HG03442 (cell line): ENCODE data around the gene AGO3.
"Not testable (repeated sequence)": the region's sequence is repeated elsewhere in the genome, so short reads cannot be mapped to it uniquely, and the experiment has no call there.

Source experiments
- ATAC-seq: cut with Tn5 transposase; IDR thresholded peaks from one replicate; pipeline ENCODE4 v1.9.1; 2021; ENCODE audit warnings: mild to moderate bottlenecking, moderate library complexity; ENCODE audit not compliant: unreplicated experiment

Gene AGO3

DNA sequence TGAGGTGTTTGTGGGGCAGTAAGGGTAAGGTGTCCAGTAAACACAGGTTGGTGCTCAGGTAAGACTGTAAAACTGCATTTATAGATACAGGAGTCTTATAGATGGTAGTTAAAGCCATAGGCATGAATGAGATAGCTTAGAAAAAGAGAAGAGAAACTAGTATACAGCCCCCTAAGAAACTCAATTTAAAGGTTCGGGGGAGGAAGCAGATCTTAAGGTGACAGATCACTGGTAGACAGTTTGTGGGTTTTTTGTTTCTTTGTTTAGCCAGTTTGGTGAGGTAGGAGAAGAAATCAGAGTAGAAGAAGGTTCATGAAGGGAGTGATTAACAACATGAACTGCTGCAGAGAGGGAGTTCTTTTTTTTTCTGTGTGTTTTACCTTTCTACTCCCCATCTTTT, 6.1 kb upstream of the AGO3 start:
- no peak for ATAC-seq

DNA sequence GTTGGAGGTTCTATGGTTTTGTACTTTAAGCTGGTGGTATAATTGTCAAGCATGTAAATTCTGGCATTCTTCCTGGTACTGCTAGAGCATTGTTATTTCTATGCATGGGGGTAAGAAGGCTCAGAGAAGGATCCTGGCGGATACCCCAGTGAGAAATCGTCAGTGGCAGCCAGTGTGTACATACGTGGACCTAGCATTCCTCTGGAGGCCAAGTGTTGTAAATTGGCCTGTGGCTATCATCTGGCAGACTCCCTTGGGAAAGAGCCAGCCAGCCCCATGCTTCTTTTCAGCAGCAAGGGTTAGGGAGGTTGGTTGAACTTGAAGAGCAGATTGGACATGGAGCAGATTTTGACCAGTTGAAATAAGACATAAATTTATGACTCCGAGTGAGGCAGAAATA, 5.2 kb upstream of the AGO3 start:
- no peak for ATAC-seq

DNA sequence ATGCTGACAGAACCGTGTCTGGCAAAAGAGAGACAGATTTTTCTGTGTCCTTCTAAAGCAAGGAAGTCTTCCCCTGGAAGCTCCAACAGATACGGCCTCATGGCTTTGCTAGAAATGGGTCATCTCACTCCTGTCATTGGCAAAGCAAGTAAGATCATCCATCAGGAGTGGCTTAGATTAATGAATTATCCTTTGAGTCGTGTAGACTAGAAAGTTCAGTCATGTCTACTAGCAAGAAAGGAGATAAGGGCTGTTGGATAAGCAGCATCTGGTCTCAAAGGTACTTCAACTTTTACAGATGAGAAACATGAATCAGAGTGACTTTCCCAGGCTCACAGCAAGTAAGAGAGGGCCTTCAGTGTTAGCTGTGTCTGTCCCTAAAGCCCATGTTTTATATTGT, 3.4 kb upstream of the AGO3 start:
- no peak for ATAC-seq

DNA sequence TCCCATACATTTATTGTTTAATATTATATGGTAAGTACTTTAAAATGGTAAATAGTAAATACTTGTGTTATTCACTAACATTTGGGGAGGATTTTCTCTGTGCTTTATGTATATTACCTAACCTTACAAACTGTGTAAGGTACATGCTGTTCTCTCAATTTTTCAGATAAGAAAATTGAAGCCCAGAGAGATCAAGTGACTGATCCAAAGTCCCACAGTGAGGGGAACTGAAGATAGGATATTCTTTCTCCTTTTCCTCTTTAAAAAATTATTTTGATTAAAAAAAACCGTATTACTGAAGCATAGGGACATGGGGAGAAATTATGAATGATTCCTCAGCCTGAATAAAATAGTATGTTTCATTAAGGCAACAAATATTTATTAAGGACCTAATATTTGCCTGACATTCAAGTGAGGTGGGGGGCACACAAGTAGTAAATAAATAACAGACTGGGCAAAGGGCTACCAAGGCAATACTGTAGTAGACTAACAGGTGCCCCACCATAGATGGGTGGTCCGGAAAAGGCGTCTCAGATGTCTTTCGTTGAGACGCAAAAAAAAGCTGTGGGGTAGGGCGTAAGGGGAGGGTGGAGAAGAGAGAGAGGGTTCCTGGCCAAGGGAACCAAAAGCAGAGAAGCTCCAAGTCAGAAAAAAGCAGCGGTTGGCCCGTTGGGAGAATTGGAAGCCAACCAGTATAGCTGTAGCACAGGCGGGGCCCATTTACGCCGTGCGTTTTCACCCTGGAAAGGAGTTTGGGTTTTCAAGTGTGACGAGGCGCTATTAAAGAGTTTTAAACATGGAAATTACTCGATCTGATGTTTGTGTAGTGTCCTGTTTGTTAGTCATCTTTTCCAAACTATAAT, 944 bp upstream of the AGO3 start:
- no peak for ATAC-seq

DNA sequence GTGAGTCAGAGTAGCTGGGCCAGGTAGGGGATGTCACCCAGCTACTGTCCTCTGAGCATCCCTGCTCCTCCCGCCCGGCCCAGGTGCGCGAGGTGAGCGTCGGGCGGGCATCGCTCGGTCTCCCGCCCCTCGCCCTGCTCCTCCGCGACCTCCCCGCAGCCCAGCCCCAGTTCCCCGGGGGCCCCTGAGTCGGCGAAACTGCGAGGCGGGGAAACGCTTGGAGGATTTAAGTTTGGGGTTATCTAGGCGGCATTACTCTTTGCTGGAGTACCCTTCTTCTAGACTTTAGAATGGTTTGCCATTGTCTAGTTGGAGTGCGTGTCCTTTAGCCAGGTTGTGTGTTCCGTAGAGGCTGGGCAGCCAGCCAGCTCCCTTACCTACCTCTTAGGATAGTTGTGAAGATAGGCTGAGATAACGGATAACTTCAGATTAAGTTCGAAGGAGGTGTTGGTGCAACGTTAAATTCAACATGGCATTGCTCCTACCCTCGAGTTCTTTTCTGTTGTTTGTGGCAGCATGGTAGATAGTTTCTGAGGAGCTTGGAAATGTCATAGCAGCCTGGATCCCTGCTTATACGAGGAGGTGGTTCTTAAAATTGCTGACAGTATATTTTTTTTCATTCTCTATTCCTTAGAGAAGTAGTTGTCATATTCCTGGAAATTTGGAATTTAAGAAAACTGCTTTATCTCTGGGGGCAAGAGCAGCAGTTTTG, 697 bp downstream of the AGO3 start:
- ATAC-seq, result peak; percentile 2

DNA sequence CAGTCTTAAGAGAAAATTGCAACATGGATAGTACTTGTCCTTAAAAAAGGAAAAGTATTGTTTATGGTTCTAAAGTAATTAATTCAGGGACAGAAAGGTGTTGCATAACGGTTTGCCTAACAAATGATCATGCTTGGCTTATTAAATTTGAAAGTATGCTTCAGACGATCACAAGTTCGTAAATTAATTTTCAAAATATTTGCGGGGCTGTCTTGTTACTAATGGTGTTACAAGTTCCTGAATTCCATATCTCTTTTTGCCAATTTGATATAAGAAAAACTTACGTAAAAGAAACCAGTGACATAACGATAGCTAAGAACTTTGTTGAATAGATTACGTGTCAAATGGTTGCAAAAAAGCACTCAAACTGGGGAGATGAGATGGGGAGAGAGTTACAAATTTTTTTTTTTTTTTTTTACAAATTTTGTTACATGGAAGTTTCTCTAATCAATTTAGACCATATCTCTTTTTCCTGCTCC, 1.3 kb downstream of the AGO3 start:
- ATAC-seq, result no peak

DNA sequence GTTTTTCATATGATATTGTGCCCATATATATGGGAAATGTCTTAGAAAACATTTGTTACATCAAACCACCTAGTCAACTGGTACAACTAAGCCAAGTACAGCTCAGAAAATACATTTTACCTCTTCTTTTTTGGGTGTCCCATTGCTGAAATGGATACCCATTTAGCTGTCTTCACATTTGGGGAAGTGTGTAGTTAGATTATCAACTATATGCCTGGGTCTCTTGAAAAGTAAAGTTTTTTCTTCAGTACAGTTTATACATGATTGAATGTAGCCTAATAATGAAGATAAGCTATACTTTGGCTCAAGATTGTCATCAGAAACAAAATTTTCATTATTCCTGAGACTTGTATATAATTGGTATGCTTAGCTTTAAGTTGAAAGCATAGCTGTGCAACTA, 2.0 kb downstream of the AGO3 start:
- no peak for ATAC-seq

DNA sequence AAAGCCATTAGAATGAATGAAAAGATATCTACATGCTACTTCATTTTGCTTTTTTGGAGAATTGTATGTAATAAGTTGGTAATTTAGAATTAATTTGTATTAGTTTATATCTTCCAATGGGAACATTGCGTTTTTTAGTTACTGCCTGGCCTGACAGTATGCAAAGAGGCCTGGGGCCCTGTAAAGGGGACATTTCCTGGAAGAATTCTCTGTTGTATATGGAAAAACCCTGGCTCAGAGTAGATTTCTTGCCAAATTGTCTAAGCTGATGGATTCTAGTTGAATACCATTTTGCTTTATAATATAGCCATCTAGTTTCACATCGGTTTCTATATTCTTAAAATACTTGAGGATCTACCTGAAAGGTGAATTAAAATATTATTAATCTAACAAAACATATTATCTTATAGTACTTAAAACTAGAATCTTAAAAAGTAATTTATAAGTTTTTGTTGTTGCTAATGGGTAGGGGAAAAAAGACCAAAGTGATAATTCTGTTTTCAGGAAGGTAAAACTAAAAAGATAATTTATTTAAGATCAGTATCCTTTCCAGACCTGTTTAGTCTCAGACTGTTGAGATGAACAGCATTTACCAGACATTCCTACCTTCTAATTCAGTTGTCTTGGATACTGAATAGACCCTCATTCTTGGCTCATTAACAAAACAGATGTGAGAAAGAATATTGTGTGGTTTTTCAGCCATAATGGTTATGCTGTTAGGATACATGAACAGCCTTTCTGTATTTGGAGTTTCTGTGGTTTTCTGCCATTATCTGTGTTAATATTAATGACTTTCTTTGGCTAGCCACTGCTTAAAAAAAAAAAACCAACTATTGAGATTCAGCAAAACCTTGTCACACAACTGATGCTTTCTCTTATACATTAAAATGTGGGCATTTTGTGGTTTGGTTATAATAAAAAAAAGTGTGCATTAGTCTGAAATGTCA, 4.8 kb downstream of the AGO3 start:
- no peak for ATAC-seq

DNA sequence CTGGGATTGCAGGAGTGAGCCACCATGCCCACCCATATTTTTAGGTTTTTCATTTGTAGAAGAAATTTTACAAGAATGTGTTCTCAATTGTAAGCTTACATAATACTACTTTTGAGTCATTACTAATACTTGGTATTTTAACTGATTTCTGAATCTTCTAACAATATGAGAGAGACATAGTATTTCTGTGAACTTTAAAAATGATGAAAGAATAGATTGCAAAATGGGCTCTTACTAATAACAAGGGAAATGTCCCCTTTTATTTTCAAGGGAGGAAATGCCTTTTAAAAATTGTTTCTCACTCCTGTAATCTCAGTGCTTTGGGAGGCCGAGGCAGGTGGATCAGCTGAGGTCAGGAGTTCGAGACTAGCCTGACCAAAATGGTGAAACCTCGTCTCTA, 5.9 kb downstream of the AGO3 start:
- no peak for ATAC-seq

DNA sequence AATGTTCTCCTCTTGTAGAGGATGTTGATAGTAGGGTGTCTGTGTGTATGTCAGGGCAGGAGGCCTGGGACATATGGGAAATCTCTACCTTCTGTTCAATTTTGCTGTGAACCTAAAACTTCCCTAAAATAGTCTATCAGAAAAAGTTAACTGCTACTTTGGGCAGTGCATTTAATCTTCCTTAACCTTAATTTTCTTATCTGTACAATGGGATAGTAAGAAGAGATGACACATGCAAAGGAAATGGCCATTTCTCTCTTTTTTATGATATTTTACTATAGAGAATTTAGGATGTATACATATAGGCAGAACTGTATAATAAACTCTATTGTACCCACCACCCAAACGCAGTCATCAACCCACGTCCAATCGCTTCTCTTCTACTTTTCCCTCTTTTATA, 8.6 kb downstream of the AGO3 start:
- no peak for ATAC-seq

DNA sequence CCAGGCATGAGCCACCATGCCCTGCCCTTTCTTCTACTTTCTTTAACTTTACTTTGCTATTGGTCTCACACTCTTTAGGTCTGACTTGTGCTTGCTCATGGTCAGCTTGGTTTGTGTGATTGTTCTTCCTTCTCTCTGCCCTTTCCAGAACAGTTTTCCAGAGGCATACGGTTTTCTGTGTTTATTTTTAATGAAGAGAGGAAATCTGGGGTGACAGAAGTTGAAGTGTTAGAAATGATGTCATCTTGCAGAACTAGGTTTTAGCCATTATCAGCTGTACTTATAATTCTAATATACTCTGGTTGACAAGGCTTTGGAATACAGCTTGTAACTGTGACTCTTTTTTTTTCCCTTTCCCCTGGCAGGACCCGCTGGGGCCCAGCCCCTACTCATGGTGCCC, 14.4 kb downstream of the AGO3 start:
- ATAC-seq, result no peak

DNA sequence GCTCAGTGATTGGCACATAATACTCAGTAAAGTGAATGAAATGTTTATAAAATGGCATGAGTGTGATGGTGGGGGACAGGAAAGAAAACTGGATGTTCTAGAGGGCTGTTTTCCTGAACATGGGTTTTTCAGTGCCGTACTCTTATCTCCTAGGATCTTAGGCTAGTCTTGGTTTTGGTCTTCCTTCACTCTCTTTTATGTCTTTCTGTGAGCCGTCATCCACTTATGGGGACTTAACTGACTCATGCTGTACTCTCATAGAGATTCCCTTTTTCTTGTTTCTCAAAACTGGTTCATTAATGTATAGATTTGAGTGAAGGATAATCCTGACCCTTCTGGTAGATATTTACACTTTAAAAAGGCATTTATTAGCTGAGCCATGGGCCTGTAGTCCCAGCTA, 16.6 kb downstream of the AGO3 start:
- ATAC-seq, result no peak

DNA sequence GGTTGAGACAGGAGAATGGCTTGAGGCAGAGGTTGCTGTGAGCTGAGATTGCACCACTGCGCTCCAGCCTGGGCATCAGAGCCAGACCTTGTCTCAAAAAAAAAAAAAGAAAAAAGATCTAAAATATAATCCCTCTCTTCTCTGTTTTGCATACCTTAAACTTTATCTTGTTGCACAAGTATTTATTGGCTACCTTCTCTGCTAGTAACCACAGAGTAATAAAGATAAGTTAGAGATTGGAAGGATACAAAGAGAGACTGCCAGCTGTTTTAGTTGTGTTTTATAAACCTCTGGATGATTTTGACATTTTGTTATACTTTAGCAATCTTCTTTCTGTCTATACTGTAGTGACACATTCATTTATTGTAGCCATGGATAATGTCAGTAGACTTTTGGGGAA, 27.7 kb downstream of the AGO3 start:
- no peak for ATAC-seq

DNA sequence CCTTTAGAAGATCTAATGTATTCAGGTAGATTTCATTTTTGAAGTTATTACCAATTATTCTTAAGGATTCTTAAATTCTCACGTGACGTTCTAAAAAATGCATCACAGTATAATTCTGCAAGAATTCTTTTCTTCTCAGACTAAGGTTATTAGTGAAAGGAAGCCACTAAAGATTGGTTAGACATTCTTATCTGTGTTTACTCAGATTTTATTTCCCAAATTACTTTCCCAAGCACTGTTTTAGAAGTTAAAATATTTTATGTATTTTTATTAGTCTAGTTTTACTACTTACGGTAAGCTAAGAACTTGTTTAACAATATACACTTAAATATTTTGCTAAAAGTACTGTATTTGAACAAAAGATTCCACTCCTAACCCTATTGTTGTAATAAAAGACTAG, 28.4 kb downstream of the AGO3 start:
- no peak for ATAC-seq

DNA sequence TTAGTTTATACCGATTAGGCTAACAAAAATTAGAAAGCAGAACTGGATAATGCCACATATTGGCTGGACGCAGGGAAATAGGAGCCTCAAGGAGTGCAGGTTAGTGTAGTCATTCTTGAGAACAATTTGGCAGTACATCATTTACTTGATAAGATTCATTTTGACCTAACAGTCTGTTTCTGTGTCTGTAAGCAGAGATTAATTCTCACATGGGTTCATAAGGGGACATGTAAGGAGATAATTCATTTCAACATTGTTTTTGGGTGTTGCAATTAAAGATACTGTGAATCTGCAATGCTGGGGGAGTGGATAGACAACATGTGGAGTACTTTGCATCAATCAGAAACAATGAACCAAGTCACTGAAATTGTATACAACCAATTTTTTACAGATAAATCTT, 32.0 kb downstream of the AGO3 start:
- no peak for ATAC-seq

DNA sequence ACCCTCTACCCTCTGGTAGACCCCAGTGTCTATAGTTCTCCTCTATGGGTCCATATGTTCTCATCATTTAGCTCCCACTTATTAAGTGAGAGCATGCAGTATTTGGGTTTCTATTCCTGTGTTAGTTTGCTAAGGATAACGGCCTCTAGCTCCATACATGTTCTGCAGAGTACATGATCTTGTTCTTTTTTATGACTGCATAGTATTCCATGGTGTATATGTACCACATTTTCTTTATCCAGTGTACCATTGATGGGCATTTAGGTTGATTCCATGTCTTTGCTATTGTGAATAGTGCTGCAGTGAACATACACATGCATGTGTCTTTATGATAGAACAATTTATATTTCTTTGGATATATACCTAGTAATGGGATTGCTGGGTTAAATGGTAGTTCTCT, 33.4 kb downstream of the AGO3 start:
- ATAC-seq, result not testable (repeated sequence)

DNA sequence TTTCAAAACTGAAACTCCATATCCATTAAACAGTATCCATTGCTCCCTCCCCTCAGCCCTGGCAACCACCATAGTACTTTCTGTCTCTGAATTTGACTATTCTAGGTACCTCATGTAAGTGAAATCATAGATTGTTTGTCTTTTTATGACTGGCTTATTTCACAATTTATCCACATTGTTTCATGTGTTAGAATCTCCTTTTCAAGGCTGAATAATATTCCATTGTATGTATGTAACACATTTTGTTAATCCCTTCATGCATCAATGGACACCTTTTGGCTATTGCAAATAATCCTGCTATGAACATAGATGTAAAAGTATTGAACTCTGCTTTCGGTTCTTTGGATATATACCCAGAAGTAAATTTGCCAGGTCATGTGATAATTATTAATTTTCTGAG, 37.5 kb downstream of the AGO3 start:
- ATAC-seq, result no peak

DNA sequence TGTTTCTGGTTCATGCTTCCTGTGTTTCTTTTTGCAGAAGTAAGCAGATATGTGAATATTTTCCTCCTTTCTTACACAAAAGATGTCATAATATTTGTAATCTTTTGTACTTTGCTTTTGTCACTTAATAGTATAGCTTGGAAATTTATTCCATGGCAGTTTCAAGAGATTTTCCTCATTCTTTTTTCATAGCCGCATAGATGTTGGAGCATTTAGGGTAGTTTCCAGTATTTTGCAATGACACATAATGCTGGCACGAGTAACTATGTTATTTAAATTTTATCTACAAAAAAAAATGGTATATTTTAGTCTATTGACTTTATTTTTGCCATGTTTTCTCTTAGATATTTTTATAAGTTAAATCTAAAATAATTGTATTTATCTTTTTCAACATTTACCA, 40.7 kb downstream of the AGO3 start:
- ATAC-seq, result no peak

DNA sequence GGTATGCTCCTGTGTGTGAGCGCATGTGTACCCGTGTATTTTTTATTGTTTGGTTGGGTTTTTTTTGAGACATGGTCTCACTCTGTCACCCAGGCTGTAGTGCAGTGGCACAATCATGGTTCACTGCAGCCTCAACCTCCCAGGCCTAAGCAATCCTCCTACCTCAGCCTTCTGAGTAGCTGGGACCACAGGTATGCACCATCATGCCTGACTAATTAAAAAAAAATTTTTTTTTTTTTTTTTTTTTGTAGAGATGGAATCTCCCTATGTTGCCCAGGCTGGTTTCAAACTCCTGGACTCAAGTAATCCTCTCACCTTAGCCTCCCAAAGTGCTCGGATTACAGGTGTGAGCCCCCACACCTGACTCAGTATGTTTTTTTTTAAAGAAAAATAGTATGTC, 41.7 kb downstream of the AGO3 start:
- ATAC-seq, result not testable (repeated sequence)

DNA sequence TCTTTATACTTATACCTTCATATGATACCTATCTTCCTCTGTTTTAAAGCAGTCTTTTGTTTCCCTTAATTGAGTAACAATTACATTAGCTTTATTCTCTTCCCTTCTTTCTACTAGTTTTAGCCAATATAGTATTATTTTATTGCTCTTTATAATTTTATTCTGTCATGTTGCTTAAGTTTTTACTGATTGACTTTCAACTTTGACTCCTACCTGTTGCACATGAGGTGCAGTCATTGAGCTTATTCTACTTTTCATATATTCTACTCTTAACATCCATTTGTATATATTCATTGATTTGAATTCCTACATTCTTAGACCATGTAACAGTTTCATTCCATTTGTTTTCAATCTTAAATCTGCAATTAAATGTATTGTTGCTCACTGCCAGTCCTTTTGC, 49.2 kb downstream of the AGO3 start:
- no peak for ATAC-seq

DNA sequence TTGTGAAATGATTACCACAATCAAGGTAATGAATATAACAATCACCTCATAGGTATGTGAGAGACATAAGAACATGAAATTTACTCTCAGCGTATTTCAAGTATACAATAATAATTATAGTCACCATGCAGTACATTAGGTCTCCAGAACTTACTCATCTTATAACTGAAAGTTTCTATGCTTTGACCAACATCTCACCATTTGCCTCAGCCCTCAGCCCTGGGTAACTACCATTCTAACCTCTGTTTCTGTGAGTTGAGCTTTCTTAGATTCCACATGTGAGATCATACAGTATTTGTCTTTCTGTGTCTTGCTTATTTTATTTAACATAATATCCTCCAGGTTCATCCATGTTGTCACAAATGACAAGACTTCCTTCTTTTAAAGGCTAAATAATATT, 57.3 kb downstream of the AGO3 start:
- ATAC-seq, result no peak
